GM21447 (cell line): ENCODE measurements around the gene VWF.
"Not testable (repeated sequence)": the region's sequence is repeated elsewhere in the genome, so short reads cannot be mapped to it uniquely, and the experiment has no call there.

ENCODE experiments used
- ATAC-seq: cut with Tn5 transposase; IDR thresholded peaks from one replicate; pipeline ENCODE4 v1.9.1; 2021; ENCODE audit not compliant: unreplicated experiment

Gene VWF

GRCh38 chr12:6106218-6106617 lies 18.3 kb downstream of the VWF start:
- no peak for ATAC-seq

- ATAC-seq = no peak
These were observed 19.6 kb downstream of the VWF start for GRCh38 chr12:6104842-6105241.

- ATAC-seq = no peak
These were observed 20.4 kb downstream of the VWF start for GRCh38 chr12:6104027-6104426.

GRCh38 chr12:6102021-6102420 lies 22.4 kb downstream of the VWF start:
- ATAC-seq = not testable (repeated sequence)

GRCh38 chr12:6099316-6099715 lies 25.2 kb downstream of the VWF start:
- ATAC-seq = no peak

GRCh38 chr12:6097411-6097810 lies 27.1 kb downstream of the VWF start:
- no peak for ATAC-seq

- no peak for ATAC-seq
These were observed 27.9 kb downstream of the VWF start for GRCh38 chr12:6096527-6096926.

- no peak for ATAC-seq
These were observed 29.2 kb downstream of the VWF start for GRCh38 chr12:6095269-6095668.

GRCh38 chr12:6093764-6094163 lies 30.7 kb downstream of the VWF start:
- no peak for ATAC-seq

- no peak for ATAC-seq
These were observed 31.4 kb downstream of the VWF start for GRCh38 chr12:6092784-6093722.

GRCh38 chr12:6091786-6092566 lies 32.5 kb downstream of the VWF start:
- ATAC-seq = no peak

GRCh38 chr12:6090803-6091202 lies 33.7 kb downstream of the VWF start:
- ATAC-seq = no peak

GRCh38 chr12:6088921-6089747 lies 35.3 kb downstream of the VWF start:
- no peak for ATAC-seq

- no peak for ATAC-seq
These were observed 38.2 kb downstream of the VWF start for GRCh38 chr12:6086316-6086715.

GRCh38 chr12:6085841-6086240 lies 38.6 kb downstream of the VWF start:
- no peak for ATAC-seq

- ATAC-seq = no peak
These were observed 39.5 kb downstream of the VWF start for GRCh38 chr12:6084969-6085450.

- no peak for ATAC-seq
These were observed 40.1 kb downstream of the VWF start for GRCh38 chr12:6084261-6084968.

- no peak for ATAC-seq
These were observed 40.9 kb downstream of the VWF start for GRCh38 chr12:6083601-6084000.

GRCh38 chr12:6082613-6083012 lies 41.9 kb downstream of the VWF start:
- ATAC-seq = no peak
